Endothelial cell of umbilical vein (primary cell): Measurements from ENCODE around the gene KIF20B. TPM values are rescaled to one million over a fixed set of nuclear protein-coding genes. Genes with fewer than 3 reads are reported as not detected.

ENCODE experiments used
- BruUV-seq: library from RNA; stranded (reverse); fragments of 400-500 nt; replicated peaks from 2 replicates; lab custom pipeline; 2021; lab: Mats Ljungman, UMichigan
- CTCF ChIA-PET: fragments of 300-600, 350-600 bp; sonication (Branson Sonifier 250); formaldehyde crosslinking; loops from one replicate; lab custom pipeline; 2021; ENCODE audit warnings: antibody characterized with exemption, inconsistent platforms; lab: Charles Lee
- POLR2A ChIA-PET: fragments of 300-600, 350-600 bp; sonication (Branson Sonifier 250); formaldehyde crosslinking; loops from one replicate; lab custom pipeline; 2021; ENCODE audit warnings: antibody characterized with exemption, inconsistent platforms; lab: Charles Lee
- DNase-seq: peaks from one replicate; pipeline ENCODE4 v3.0.0-alpha.2; 2011; ENCODE audit warnings: low read depth, low spot score
- FAIRE-seq: peaks from 2 replicates; lab custom pipeline; 2011; peaks lifted over from hg19 to GRCh38; lab: Jason Lieb, UNC
- H2AFZ ChIP-seq: 2 replicates; pipeline ENCODE4 v1.6.0; 2012; ENCODE audit warnings: low read depth, low read length, control low read depth, inconsistent platforms
- H3K27ac ChIP-seq: 2 replicates; pipeline ENCODE4 v1.5.1; 2011; ENCODE audit warnings: low read depth, mild to moderate bottlenecking, control low read depth, low read length, moderate library complexity; ENCODE audit not compliant: insufficient read depth
- H3K27me3 ChIP-seq, 2 experiments: 2 replicates each; pipeline versions ENCODE4 v1.6.0 to v1.6.1; 2011; ENCODE audit warnings: low read length in 2 of 2, mixed read lengths in 1 of 2; ENCODE audit not compliant: control insufficient read depth in 2 of 2, insufficient read depth in 2 of 2
- H3K36me3 ChIP-seq, 2 experiments: 2 replicates in 1 of 2; 3 replicates in 1 of 2; pipeline ENCODE4 v1.5.1; 2011; ENCODE audit warnings: low read length in 2 of 2, mild to moderate bottlenecking in 1 of 2, moderate library complexity in 1 of 2; ENCODE audit not compliant: control insufficient read depth in 2 of 2, insufficient read depth in 2 of 2; ENCODE audit errors: extremely low read depth in 1 of 2
- H3K4me1 ChIP-seq: 3 replicates; pipeline ENCODE4 v1.5.1; 2011; ENCODE audit warnings: mild to moderate bottlenecking, low read length; ENCODE audit not compliant: control insufficient read depth, insufficient read depth; ENCODE audit errors: extremely low read depth
- H3K4me2 ChIP-seq: 2 replicates; pipeline ENCODE4 v1.6.1; 2011; ENCODE audit warnings: low read length, control low read depth, mixed read lengths; ENCODE audit not compliant: insufficient read depth
- H3K4me3 ChIP-seq, 3 experiments: fragments of 200-600 bp in 1 of 3; sonication (generic), shearing (Covaris generic) in 1 of 3; replicated peaks in 1 of 3; 2 replicates each; pipeline ENCODE4 v1.5.1; 2011 to 2016; ENCODE audit warnings: control low read depth in 3 of 3, low read length in 3 of 3, mild to moderate bottlenecking in 2 of 3, inconsistent platforms in 1 of 3, low read depth in 1 of 3, moderate library complexity in 1 of 3; ENCODE audit not compliant: insufficient read depth in 1 of 3
- H3K79me2 ChIP-seq: 2 replicates; pipeline ENCODE4 v1.6.0; 2012; ENCODE audit warnings: low read length, inconsistent platforms; ENCODE audit not compliant: control insufficient read depth, insufficient read depth
- H3K9ac ChIP-seq: replicated peaks from 2 replicates; pipeline ENCODE3; 2011; ENCODE audit warnings: low read length, control low read depth; ENCODE audit not compliant: insufficient read depth; ENCODE audit errors: extremely low read depth
- H3K9me1 ChIP-seq: replicated peaks from 3 replicates; pipeline ENCODE4 v1.6.0; 2011; ENCODE audit warnings: mild to moderate bottlenecking, low read length; ENCODE audit not compliant: control insufficient read depth, insufficient read depth; ENCODE audit errors: extremely low read depth
- H3K9me3 ChIP-seq: replicated peaks from 2 replicates; pipeline ENCODE4 v1.5.1; 2012; ENCODE audit warnings: low read length, inconsistent platforms; ENCODE audit not compliant: control insufficient read depth, insufficient read depth
- H4K20me1 ChIP-seq: replicated peaks from 2 replicates; pipeline ENCODE3; 2011; ENCODE audit warnings: mild to moderate bottlenecking, low read length; ENCODE audit not compliant: control insufficient read depth, insufficient read depth; ENCODE audit errors: extremely low read depth
- EZH2 ChIP-seq: IDR thresholded peaks from 2 replicates; pipeline ENCODE4 v1.6.1; 2012; ENCODE audit warnings: borderline replicate concordance, low read depth, mild to moderate bottlenecking, moderate library complexity, low read length, inconsistent platforms; ENCODE audit not compliant: severe bottlenecking
- FOS ChIP-seq: IDR thresholded peaks from 2 replicates; pipeline ENCODE4 v1.6.1; 2011; ENCODE audit warnings: mild to moderate bottlenecking, low read length, moderate library complexity, borderline replicate concordance; ENCODE audit not compliant: insufficient read depth
- GATA2 ChIP-seq: IDR thresholded peaks from 2 replicates; pipeline ENCODE4 v1.7.0; 2011; ENCODE audit warnings: low read depth, mild to moderate bottlenecking, moderate library complexity, mixed read lengths, low read length; ENCODE audit not compliant: insufficient read length, insufficient read depth
- JUN ChIP-seq: IDR thresholded peaks from 2 replicates; pipeline ENCODE4 v1.6.1; 2011; ENCODE audit warnings: borderline replicate concordance, low read depth; ENCODE audit not compliant: insufficient read length, insufficient read depth
- MYC ChIP-seq: IDR thresholded peaks from one replicate; pipeline ENCODE4 v1.6.1; 2011; ENCODE audit warnings: mild to moderate bottlenecking, low read depth, low read length
- POLR2A ChIP-seq: IDR thresholded peaks from 2 replicates; pipeline ENCODE4 v1.6.1; 2012; ENCODE audit warnings: low read depth, mild to moderate bottlenecking, control low read depth, low read length
- dilution Hi-C: fragments of 300-500 bp; cut with MboI; formaldehyde crosslinking; loops from one replicate; pipeline ENCODE4 v1.15.0; 2019; ENCODE audit warnings: low sequenced_read_pairs; ENCODE audit not compliant: extremely low pct_ligation_motif_present
- intact Hi-C: fragments of 100-400 bp; cut with micrococcal nuclease; formaldehyde crosslinking; loops from one replicate; pipeline ENCODE4 v1.10.0; 2022
- polyA plus RNA-seq, 4 experiments: library from polyadenylated mRNA; depleted of rRNA in 3 of 4; stranded (reverse) in 3 of 4; unstranded in 1 of 4; fragments of >200 nt; gene quantifications; 2 replicates each; pipeline versions ENCODE4 v1.2.1 to v1.2.3, GENCODE V29; 2011 to 2012; ENCODE audit warnings: missing spikeins in 1 of 4
- total RNA-seq: library from RNA; stranded (reverse); gene quantifications from 2 replicates; pipeline ENCODE4 v1.2.3, GENCODE V29; 2021
- TF ChIP-seq, protein P1 (sequence below): IDR thresholded peaks from 2 replicates; pipeline ENCODE4 v1.6.1; 2011; ENCODE audit not compliant: insufficient read depth, insufficient read length
- TF ChIP-seq, protein P2 (sequence below), 2 donors: IDR thresholded peaks; 1 replicate in 1 of 2; 2 replicates in 1 of 2; pipeline ENCODE4 v1.5.1; 2011; ENCODE audit warnings: low read length in 2 of 2, mild to moderate bottlenecking in 2 of 2, moderate library complexity in 2 of 2, control low read depth in 1 of 2, inconsistent platforms in 1 of 2, low read depth in 1 of 2; ENCODE audit not compliant: insufficient read depth in 1 of 2; ENCODE audit errors: extremely low read depth in 1 of 2

The KIF20B gene
- total and polyA plus RNA-seq, 2 donors (not counting 3 experiments of a cell fraction or from before 2014, with no cell fraction given) = 2.6 to 39.7 TPM

DNA sequence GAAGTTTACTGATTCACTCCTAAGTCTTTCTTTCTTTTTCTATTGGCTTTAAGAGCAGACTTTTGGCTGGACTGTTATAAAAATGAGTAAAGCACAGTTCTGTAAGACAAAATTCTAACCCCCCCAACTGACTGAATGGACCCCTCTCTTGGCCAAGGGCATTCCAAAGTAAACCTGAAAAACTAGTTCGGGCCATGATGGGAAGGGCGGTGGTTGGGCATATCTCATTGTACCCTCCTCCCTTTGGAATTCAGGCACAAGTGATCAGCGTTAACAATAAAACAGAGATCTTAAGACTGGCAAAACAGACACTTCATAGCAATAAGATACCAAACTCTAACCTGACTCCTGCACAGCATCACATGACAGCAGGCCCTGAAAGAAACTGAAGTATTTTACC lies 6.1 kb upstream of the KIF20B start:
- Histone ChIP-seq H3K4me2 (no peak overlapping the region), H3K9ac (no peak overlapping the region), H2AFZ (no peak overlapping the region), H3K79me2 (no peaks in the 10 kb centered on the region), H3K4me3 (no peak overlapping the region), H4K20me1 (no peaks in the 10 kb centered on the region), H3K9me3 (no peaks in the 10 kb centered on the region), H3K4me1 (peaks cover 1% of the 10 kb centered on the region), H3K36me3 (no peaks in the 10 kb centered on the region), H3K27me3 (no peaks in the 10 kb centered on the region), H3K9me1 (no peaks in the 10 kb centered on the region), H3K27ac (no peak overlapping the region)
- CTCF ChIA-PET = interaction anchor here (0.7 kb wide), 1 partner anchor 10 kb away, joined by 3 read pairs; no protein-coding TSS in a partner anchor
- BruUV-seq = no TSS peak
- no peak for TF ChIP-seq POLR2A
- TF ChIP-seq EZH2 = no peak
- no peak for TF ChIP-seq FOS
- TF ChIP-seq, protein P1, sequence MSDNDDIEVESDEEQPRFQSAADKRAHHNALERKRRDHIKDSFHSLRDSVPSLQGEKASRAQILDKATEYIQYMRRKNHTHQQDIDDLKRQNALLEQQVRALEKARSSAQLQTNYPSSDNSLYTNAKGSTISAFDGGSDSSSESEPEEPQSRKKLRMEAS = no peak
- TF ChIP-seq MYC = no peak
- TF ChIP-seq JUN = no peak
- TF ChIP-seq GATA2 = no peak
- TF ChIP-seq, protein P2, sequence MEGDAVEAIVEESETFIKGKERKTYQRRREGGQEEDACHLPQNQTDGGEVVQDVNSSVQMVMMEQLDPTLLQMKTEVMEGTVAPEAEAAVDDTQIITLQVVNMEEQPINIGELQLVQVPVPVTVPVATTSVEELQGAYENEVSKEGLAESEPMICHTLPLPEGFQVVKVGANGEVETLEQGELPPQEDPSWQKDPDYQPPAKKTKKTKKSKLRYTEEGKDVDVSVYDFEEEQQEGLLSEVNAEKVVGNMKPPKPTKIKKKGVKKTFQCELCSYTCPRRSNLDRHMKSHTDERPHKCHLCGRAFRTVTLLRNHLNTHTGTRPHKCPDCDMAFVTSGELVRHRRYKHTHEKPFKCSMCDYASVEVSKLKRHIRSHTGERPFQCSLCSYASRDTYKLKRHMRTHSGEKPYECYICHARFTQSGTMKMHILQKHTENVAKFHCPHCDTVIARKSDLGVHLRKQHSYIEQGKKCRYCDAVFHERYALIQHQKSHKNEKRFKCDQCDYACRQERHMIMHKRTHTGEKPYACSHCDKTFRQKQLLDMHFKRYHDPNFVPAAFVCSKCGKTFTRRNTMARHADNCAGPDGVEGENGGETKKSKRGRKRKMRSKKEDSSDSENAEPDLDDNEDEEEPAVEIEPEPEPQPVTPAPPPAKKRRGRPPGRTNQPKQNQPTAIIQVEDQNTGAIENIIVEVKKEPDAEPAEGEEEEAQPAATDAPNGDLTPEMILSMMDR (IDR thresholded peaks at IDR 0.05; ENCODE audit: extremely low read depth in 1 of 2, insufficient read depth in 1 of 2, low read depth in 1 of 2, low read length in 2 of 2) = no peak
- FAIRE-seq = no peak
- dilution Hi-C loops = no loop called here
- POLR2A ChIA-PET = no interaction called here
- intact Hi-C loops = no loop called here
- DNase-seq = no peak
